CD1c-positive myeloid dendritic cell (primary cell): Measurements from ENCODE around the gene SHROOM2.

Experiments
- DNase-seq: peaks from one replicate; pipeline ENCODE4 v3.0.0-alpha.2; 2016; ENCODE audit errors: extremely low spot score

The SHROOM2 gene

GRCh38 chrX:9895225-9895912 is 109.1 kb downstream of the SHROOM2 start:
- no peak for DNase-seq

DNA sequence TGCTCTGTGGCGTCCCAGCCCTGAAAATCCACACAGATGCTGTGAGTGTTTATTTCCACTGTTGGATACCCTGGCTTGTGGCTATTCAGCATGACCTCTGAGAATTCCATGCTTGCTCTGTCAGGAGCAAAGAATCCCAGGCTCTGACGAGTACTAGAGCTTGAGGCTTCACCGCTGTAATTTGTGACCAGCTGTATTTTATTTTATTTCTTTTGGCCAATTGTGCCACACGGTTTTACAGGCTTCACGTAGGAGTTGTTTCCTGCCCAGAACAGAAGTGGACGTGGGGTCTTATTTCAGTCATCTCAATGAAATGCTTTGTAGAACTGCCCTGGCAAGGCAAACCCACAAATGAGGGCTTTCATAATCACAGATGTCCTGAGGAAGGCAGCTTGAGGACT is 111.5 kb downstream of the SHROOM2 start:
- DNase-seq, result no peak

- DNase-seq, result peak; percentile 23
Measured at GRCh38 chrX:9899640-9900111, 113.4 kb downstream of the SHROOM2 start.

- no peak for DNase-seq
Measured at GRCh38 chrX:9902656-9903055, 116.4 kb downstream of the SHROOM2 start.

GRCh38 chrX:9903146-9903545 is 116.9 kb downstream of the SHROOM2 start:
- DNase-seq, result no peak

DNA sequence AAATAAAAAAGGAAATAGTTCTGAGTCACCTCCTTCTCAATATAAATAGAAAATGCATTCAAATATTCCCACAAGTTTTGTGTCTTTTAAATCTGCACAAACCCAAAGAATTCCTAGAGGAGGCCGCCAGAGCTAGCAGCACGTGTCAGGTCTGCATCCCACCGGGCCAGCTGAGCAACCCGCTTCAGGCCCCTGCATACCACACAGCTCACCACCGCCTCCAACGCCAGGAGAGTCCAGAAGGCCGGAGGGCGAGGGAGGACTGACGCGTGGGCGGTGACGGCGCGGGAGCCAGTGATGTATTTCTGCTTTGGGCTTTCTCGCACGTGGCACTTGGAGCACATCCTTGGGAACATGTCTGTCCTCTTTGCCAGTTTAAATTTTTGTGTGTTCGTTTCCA is 119.1 kb downstream of the SHROOM2 start:
- DNase-seq, result peak; percentile 28

- DNase-seq, result no peak
Measured at GRCh38 chrX:9905721-9906120, 119.5 kb downstream of the SHROOM2 start.

DNA sequence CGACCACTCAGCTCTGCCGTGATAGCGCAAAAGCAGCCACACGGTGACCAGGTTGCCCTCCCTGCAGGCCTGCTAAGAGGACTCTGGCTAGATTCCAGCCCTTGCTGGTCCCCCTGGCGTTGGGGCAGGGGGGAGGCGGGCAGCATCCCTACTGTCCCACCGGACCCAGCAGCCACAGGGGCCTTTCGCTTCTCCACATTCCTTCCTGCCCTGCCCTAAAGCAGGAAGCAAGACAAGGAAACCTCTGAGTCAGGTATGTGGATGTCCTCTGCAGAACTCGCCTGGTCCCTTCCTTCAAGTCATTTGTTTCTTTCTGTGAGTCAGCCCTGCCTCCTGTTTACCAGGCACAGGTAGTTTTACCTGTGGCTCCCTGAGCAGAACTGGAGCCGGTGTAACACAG is 120.7 kb downstream of the SHROOM2 start:
- DNase-seq, result no peak

DNA sequence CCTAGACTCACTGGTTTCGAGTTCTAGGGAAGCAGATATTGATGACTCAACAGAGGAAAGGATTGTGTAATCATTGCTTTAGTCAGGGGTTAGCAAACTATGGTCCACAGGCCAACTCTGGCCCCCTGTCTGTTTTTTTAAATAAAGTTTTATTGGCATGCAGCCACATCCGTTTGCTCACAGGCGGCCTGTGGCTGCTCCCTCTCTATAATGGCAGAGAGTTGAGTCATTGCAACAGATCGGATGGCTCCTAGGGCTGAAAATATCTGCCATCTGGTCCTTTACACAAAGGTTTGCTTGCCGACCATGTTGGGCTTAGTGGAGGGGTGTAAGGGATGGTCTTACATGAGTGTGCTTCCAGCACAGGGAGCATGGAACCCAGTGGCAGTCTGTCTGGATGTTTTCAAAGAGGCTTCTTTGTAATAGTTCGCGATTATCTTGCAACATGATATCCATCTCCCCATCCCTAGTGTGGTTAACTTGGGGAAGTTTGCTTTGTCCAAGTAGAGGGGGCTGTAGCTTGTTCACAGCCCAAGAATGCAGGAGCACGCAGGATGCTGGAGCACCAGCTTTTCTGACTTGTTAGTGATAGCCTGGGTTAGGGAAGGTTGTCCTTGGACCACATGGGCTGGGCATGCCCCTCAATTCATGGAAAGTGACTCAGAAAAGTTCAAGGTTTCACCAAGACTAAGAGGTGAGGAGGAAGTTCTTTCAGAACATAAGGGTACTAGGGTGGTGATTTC is 121.6 kb downstream of the SHROOM2 start:
- DNase-seq, result peak; percentile 46

GRCh38 chrX:9909254-9909653 is 123.0 kb downstream of the SHROOM2 start:
- DNase-seq, result no peak

- no peak for DNase-seq
Measured at GRCh38 chrX:9911487-9911886, 125.3 kb downstream of the SHROOM2 start.

GRCh38 chrX:9912351-9913145 is 126.3 kb downstream of the SHROOM2 start:
- DNase-seq, result no peak

DNA sequence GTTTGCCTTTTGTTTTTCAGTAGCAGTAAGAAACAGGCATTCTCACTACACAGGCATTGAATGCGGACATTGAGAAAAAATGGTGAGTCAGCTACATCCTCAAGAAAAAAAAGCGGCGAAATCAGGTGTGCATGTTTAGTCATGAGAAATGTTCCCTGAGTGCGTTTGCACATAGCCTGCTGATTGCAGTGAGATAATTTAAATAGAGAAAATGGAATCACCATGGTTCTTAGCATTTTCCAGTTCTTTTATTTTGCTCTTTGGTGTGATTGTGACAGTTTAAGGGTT is 126.9 kb downstream of the SHROOM2 start:
- no peak for DNase-seq

DNA sequence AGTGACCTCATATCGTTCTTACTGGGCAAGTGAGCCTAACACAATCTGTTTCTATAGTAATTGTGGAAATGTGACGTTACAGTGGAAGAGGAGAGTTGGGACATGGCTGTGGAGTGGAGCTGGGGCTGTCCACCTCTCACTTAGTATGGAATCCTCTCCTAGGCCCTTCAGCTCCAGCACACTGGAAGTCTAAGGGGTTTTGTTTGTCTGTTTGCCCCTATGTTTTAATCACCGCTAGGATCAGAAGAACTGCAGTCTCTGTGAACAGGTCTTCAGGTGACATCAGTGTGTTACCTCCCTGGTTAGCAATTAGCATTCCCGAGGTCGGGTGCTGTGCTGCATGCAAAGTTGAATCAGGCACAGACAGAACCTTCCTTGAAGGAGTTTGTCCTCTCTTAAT is 131.6 kb downstream of the SHROOM2 start:
- DNase-seq, result no peak

DNA sequence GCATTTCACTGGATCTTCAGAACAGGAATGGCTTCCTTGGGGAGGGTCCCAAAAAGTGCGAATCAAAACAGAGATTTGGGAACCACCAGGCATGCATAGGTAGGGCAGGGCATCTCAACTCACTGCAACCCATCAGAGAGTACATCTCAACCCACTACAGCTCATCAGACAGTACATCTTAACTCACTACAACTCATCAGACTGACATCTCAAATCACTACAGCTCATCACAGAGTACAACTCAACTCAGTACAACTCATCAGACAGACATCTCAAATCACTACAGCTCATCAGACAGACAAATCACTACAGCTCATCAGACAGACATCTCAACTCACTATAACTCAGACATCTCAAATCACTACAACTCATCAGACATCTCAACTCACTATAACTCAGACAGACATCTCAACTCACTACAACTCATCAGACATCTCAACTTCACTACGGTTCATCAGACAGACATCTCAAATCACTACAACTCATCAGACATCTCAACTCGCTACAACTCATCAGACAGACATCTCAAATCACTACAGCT is 133.5 kb downstream of the SHROOM2 start:
- DNase-seq, result no peak

- DNase-seq, result no peak
Measured at GRCh38 chrX:9921407-9921806, 135.2 kb downstream of the SHROOM2 start.

- DNase-seq, result no peak
Measured at GRCh38 chrX:9923357-9923756, 137.1 kb downstream of the SHROOM2 start.

DNA sequence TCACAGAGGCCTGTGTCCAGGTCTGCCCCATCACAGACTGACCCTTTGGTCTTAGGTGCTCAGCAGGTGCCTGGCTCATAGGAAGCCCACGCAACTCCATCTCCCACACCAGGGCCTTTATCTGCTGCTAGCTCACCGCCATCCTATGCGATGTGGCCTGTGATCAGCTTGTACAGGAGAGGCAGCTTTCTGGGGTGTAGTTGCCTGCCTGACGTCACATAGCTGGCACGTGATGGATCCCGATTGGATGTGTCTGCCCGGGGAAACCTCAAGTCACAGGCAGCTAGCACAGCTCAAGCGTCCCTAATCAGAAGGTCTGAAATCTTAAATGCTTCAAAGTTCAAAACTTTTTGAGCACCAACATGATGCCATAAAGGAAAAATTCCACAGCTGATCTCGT is 139.8 kb downstream of the SHROOM2 start:
- DNase-seq, result no peak

DNA sequence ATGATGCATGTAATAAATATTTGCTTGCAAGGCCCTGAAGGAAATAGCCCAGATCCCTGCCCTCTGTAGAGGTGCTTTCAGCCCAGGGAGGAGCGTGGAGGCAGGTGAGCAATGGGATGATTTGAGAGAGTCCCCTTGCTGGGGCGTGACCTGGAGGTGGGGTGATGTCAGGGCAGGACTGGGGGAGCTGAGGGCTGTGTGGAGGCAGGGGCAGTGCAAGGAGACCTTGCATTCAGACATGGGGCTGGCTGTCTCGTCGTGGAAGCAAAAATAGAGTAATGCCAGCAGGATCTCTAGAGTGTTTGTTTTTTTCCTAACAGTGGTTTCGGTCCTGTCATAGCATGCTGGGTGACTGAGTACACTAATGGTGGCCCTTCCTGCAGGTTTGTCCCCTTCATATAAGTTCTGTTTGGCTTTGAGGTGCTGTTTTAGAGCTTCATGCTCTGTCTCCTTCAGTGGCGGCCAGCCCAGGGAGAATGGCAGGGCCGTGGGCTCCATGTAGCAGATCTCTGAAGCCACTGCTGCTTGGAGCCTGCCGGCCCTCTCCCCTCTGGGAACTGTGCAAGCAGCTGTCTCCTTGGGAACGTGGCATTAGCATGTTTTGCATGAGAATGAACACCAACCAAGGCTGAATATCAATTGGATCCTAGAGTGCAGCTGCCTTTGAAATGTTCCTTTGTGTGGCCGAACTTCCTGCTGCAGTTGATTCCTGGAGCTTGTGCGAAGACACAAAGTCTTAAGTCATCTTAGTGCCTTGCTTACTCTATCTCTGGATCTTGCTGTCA is 141.7 kb downstream of the SHROOM2 start:
- DNase-seq, result no peak

GRCh38 chrX:9935436-9935835 is 149.2 kb downstream of the SHROOM2 start:
- DNase-seq, result no peak

DNA sequence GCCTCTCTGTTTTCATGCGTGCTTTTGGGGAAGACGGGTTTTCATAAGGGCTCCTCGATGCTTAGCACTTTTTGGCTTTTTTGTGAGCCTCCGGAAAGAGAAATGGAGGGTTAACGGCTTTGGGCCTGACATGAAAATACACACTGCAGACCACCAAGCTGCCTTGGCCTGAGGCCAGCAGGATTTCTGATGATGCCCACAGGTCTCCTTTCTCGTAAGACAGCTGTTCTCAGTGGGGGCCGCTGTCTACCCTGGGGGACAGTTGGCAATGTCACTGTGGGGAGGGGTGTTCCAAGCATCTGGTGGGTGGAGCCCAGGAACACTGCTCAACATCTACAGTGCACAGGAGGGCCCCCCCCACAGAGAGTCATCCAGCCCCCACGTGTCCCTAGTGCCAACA is 151.5 kb downstream of the SHROOM2 start:
- no peak for DNase-seq

DNA sequence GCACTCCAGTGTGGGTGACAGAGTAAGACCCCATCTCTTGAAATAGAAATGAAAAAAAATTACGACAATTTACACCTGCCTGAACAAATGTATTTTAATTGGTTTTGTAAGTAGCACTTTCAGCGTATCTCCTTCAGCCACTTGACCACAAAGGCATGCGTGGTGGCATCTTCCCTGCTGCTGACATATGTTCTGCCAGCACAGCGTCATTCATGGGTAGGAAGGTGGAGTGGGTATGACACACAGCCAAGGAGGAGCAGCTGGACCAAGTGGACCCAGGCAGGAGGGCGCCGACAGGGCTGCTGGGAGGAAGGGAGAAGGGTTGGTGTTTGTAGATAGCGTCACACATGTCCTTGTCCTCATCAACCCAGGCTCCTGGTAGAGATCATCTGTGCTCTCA is 152.3 kb downstream of the SHROOM2 start:
- no peak for DNase-seq
